ENCODE results near the gene CPA4. TPM values are rescaled to one million over a fixed set of nuclear protein-coding genes. Genes with fewer than 3 reads are reported as not detected.

CPA4 gene
- total RNA-seq, 2 donors from 2014 or later = 9.6 to 10.2 TPM

DNA sequence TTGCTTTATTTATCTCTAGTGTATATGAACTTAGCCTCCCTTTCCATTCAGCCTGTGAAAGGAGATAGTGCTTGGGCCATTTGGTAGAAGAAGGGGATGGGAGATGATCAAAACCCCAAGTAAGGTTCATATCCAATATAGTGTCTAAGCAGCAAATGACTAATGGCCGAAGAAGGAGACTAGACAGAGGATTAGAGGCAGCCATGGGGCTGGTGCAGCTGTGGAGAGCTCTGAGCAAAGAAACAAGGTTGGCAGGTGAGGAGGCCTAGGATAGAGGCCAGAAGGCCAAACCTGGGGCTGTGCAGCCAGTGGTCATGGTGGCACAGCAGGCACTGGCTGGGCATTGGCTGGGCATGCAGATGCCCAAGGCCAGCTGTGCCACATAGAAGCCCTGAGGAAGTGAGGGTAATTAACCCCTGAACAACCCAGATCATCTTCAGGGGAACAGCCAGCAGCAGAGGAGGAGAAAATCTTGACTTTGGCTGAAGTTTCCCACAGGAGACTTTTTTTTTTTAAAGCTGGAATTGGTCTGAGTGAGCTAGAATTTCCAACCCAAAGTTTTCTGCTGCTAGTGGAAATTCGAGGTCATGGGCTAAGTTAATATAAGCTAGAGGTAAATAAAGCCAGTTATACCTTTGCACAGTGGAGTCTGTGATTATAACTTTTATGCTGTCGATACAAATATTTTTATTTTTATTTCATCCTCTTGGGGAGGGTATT, 77.0 kb downstream of the CPA4 start:
- Histone ChIP-seq H3K36me3 (replicated peaks in 1 of 2; ENCODE audit: insufficient read depth in 1 of 2, low read depth in 2 of 2) (no peaks in the 10 kb centered on the region), H3K27ac (peak overlapping the region; percentile 35 to 98 (median 54)), H3K27me3 (no peaks in the 10 kb centered on the region), H3K9me3 (no peaks in the 10 kb centered on the region), H3K4me1 (peaks cover 76% of the 10 kb centered on the region), H3K4me3 (no peak overlapping the region)
- TF ChIP-seq CTCF (IDR thresholded peaks at IDR 0.05) (no peak), POLR2A (IDR thresholded peaks at IDR 0.05) (no peak)
- intact Hi-C loops (cut with DNase I) = no loop called here
- 25 to 30% methylated on average over 3 of the region's 3 CpGs for WGBS, 2 donors
- no peak for ATAC-seq
- no peak for DNase-seq

DNA sequence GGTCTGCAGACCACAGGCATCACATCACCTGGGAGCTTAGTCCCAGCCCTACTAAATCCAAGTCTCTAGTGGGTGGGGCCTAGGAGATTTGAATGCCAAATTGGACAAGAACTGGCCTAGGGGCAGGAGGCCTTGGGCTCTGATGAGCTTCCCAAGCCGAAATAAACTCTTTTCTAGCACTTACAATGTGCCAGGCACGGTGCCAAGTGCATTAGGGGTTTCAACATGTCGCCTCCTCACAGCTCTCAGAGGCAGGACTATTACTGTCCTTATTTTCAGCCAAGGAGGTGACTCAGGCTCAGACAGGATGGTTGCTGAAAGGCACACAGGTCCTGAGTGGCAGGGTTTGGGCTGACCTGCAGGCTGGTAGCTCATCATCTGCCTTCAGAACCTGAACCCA, 78.1 kb downstream of the CPA4 start:
- H3K4me1 ChIP-seq = peaks cover 69% of the 10 kb centered on the region

GRCh38 chr7:130372402-130373165, 79.6 kb downstream of the CPA4 start:
- no peaks in the 10 kb centered on the region for H3K9me3 ChIP-seq
- no peak for ATAC-seq
- peaks cover 75% of the 10 kb centered on the region for H3K4me1 ChIP-seq
- no peaks in the 10 kb centered on the region for H3K27me3 ChIP-seq
- H3K27ac ChIP-seq = peak overlapping the region; percentile 79 to 98 (median 95)
- 60 to 78% methylated on average over 10 to 11 of the region's 11 CpGs for WGBS, 2 donors
- no peak overlapping the region for H3K4me3 ChIP-seq
- no peaks in the 10 kb centered on the region for H3K36me3 ChIP-seq (replicated peaks in 1 of 2; ENCODE audit: insufficient read depth in 1 of 2, low read depth in 2 of 2)
- DNase-seq = no peak
- no peak for TF ChIP-seq POLR2A (IDR thresholded peaks at IDR 0.05)
- TF ChIP-seq CTCF (IDR thresholded peaks at IDR 0.05) = no peak
- intact Hi-C loops (cut with DNase I) = no loop called here

More for the DNA sequence above, 78.1 kb downstream of the CPA4 start:
- 59 to 66% methylated on average over 3 of the region's 3 CpGs for WGBS, 2 donors
- Histone ChIP-seq H3K36me3 (replicated peaks in 1 of 2; ENCODE audit: insufficient read depth in 1 of 2, low read depth in 2 of 2) (no peaks in the 10 kb centered on the region), H3K27me3 (no peaks in the 10 kb centered on the region), H3K9me3 (no peaks in the 10 kb centered on the region), H3K27ac (peak overlapping the region; percentile 18 to 98 (median 76)), H3K4me3 (no peak overlapping the region)
- ATAC-seq (no peak), DNase-seq (peak; percentile 46 to 61 (median 50))
- intact Hi-C loops (cut with DNase I) = no loop called here
- no peak for TF ChIP-seq CTCF (IDR thresholded peaks at IDR 0.05)
- TF ChIP-seq POLR2A (IDR thresholded peaks at IDR 0.05) = no peak

Other genes starting within 250 kb of the CPA4 start
- gene ZC3HC1, start 241.8 kb upstream of the CPA4 start, total RNA-seq = 1 to 10 TPM in 1 of 2 donors, under 1 TPM in 1; 0.99 to 4.7 TPM
- 10 to 100 TPM; 10.5 to 15.6 TPM for gene KLHDC10, start 222.6 kb upstream of the CPA4 start, total RNA-seq
- 10 to 100 TPM in 1 of 2 donors, 1 to 10 TPM in 1; 7.6 to 12.2 TPM for gene TMEM209, start 87.8 kb upstream of the CPA4 start, total RNA-seq
- gene SSMEM1, start 85.3 kb upstream of the CPA4 start, total RNA-seq = not detected
- 1,000 to 10,000 TPM; 4,161 to 4,381 TPM for gene CPA2, start 26.3 kb upstream of the CPA4 start, total RNA-seq
- gene CPA5, start 51.7 kb downstream of the CPA4 start, total RNA-seq = not detected
- gene CPA1, start 87.3 kb downstream of the CPA4 start, total RNA-seq = over 10,000 TPM; 26,456 to 42,834 TPM
- gene CEP41, start 147.9 kb downstream of the CPA4 start, total RNA-seq = 1 to 10 TPM; 6.9 to 8.3 TPM
- gene MEST, start 198.9 kb downstream of the CPA4 start, total RNA-seq = 10 to 100 TPM; 24.1 to 68.9 TPM